DMS53 treated with DMSO at 0.1 percent for 48 hours (cell line): Measurements from ENCODE around the gene KRT27.
"Not testable (repeated sequence)": the region's sequence is repeated elsewhere in the genome, so short reads cannot be mapped to it uniquely, and the experiment has no call there.

Experiments
- DNase-seq: peaks from one replicate; lab custom pipeline; 2025; ENCODE audit not compliant: unreplicated experiment; lab: John Stamatoyannopoulos, UW

KRT27 gene

GRCh38 chr17:40760105-40761016, 22.0 kb downstream of the KRT27 start:
- DNase-seq, result no peak

- DNase-seq, result no peak
Observed at GRCh38 chr17:40755231-40755630, 27.1 kb downstream of the KRT27 start, which contains the start of gene KRT25. KRT25 (minus strand) TSS chr17:40755331; CDS start chr17:40755271, 60 bp downstream.

- DNase-seq, result no peak
Observed at GRCh38 chr17:40753804-40754203, 28.5 kb downstream of the KRT27 start.

DNA sequence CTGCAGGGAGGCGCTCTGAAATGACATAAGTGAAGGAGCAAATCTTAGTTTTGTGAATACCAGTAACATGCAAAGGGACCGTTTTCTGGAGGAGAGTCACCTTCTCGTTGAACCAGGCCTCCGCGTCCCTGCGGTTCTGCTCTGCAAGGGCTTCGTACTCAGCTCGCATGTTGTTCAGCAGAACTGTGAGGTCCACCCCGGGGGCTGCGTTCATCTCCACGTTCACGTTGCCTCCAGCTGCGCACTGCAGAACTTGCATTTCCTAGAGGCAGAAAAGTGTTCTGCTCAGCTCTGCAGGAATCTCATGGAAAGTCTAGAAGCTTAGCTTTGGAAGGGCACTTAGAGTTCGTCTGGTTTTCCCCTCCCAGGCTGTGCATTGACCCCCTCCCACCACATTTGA, 31.3 kb downstream of the KRT27 start:
- no peak for DNase-seq

DNA sequence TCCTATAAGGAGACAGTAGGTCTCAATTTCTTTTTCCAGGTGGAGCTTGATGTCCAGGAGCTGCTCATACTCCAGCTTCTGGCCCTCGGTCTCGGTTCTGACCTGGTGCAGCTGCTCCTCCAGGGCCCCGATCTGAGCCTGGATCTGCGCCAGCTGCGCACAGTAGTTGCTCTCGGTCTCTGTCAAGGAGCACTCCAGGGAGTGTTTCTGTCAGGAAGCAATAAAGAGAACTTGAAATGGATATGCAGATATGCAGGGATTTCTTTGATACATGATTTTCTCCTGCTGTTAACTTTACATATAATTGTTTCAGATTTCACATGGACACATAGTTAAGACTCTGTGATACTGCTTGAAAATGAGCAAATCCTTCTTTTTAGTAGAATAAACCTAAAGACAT, 32.0 kb downstream of the KRT27 start:
- no peak for DNase-seq

DNA sequence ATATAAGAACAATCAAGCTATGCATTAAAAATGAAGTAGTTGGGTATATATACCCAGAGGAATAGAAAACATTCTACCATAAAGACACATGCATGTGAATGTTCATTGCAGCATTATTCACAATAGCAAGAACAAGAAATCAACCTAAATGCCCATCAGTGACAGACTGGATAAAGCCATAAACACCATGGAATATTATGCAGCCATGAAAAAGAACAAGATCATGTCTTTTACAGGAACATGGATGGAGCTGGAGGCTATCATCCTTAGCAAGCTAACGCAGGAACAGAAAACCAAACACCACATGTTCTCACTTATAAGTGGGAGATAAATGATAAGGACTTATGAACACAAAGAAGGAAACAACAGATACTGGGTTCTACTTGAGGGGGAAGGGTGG, 33.7 kb downstream of the KRT27 start:
- not testable (repeated sequence) for DNase-seq

DNA sequence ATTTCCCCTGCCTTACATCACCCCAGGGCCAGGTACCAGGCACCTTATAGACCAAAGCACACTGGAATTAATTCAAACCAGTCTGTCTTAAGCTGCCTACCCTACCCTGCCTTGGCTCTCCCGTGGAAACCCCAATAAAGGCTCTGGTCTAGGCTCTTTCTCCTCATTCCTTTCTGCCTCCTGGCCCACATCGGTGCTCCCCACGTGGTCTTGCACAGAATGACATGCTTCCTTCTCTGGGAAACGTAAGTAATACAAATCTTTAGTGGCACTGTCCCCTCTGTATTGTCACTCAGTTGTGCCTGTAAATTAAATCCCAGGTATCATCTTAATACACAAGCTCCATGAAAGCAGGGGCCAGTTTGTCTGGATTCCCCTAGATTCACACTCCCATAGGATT, 43.8 kb downstream of the KRT27 start:
- no peak for DNase-seq

- DNase-seq, result no peak
Observed at GRCh38 chr17:40735016-40735415, 47.3 kb downstream of the KRT27 start.

- DNase-seq, result no peak
Observed at GRCh38 chr17:40734018-40734417, 48.3 kb downstream of the KRT27 start.

DNA sequence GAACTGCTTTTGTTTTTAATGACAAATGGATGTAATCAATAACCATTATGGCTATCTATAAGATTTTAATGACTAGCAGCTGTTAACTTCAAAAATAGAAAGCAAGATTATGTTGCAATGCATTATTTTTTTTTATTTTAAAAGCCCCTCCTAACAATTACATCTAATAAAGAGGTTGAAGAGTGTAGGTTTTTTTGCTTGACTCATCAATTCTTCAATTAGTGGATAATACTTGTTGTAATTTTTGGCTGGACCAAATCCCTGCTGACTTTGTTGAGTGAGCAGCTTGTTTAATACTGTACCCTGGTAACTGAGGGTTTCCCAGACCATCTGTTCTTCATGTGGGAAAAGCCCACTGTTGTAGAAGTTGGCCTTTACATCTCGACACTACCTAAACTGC, 51.4 kb downstream of the KRT27 start:
- DNase-seq, result no peak

DNA sequence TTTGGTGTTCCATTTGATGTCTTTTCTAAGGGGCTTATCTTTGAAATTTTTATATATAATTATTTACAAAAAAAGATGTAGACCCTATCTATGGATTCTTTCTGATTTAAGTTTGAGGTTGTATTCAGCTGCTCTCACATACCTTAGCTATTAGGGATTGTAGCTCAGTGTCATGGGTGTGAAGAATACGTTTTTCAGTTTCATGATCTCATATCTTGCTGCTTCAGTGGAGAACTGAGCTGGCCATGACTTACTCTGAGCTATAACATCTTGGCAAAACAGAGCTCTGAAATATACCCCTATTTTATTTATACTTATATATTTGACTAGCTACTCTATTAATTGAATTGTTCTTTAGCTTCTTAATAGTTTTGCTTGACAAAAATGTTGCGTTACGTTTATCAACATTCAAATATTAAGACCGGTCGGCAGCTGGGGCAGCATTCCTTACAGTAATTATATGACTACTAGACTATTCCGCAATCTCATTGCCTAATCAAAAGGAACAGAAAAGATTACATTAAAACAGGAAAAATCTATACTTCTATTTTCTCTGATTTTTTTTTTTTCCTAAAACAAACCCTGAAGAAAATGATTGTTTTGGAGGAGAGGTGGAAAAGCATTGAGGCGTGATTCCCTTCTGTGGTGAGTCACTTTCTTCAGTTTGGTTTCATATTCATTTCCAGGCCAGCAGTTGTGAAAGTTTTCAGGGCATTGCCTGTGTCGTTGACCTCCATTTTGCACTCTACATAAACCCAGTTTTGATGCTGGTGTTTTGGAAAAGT, 54.7 kb downstream of the KRT27 start:
- no peak for DNase-seq

DNA sequence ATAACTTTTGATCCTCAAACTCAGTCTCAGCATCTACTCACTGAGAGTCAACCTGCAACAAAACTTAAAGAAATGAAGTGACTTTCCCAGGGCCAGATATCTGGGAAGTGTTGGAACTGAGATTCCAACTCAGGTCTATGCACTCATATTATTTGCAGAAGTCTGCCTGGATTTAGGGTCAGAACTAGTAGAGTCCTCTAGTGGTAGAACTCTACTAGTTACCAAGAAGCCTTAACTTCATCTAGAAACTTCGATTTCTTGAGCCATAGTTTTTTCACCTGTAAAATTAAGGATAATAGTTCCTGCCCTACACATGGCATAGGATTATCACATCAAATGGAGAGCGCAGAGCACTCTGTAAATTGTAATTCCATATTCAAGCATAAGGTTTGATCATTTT, 55.4 kb downstream of the KRT27 start:
- DNase-seq, result no peak
